GM12864 (cell line): ENCODE results near the gene GABPB1.

Experiments
- DNase-seq: peaks from one replicate; pipeline ENCODE4 v3.0.0-alpha.2; 2011; ENCODE audit warnings: low read depth
- H3K4me3 ChIP-seq: 2 replicates; pipeline ENCODE4 v1.5.1; 2011; ENCODE audit warnings: mild to moderate bottlenecking, low read depth, low read length, control low read depth
- CTCF ChIP-seq: IDR thresholded peaks from 2 replicates; pipeline ENCODE4 v1.5.1; 2011; ENCODE audit warnings: low read depth, mild to moderate bottlenecking, moderate library complexity, low read length, control low read depth, inconsistent platforms; ENCODE audit errors: missing control alignments

Gene GABPB1

GRCh38 chr15:50246631-50247030 lies 108.4 kb downstream of the GABPB1 start:
- TF ChIP-seq CTCF: no peak

GRCh38 chr15:50244959-50245624 lies 109.9 kb downstream of the GABPB1 start:
- no peak for TF ChIP-seq CTCF
- no peak for DNase-seq

More at GRCh38 chr15:50246631-50247030, 108.4 kb downstream of the GABPB1 start:
- DNase-seq: no peak
- H3K4me3 ChIP-seq: no peak overlapping the region

GRCh38 chr15:50244153-50244552 lies 110.8 kb downstream of the GABPB1 start:
- no peak for DNase-seq
- no peak for TF ChIP-seq CTCF
- H3K4me3 ChIP-seq: no peak overlapping the region

More at GRCh38 chr15:50244959-50245624, 109.9 kb downstream of the GABPB1 start:
- H3K4me3 ChIP-seq: no peak overlapping the region

- no peak for DNase-seq
- H3K4me3 ChIP-seq: no peak overlapping the region
- TF ChIP-seq CTCF: no peak
These were observed 113.1 kb downstream of the GABPB1 start for GRCh38 chr15:50241684-50242450.

GRCh38 chr15:50238255-50238654 lies 116.7 kb downstream of the GABPB1 start:
- no peak for DNase-seq
- no peak overlapping the region for H3K4me3 ChIP-seq
- TF ChIP-seq CTCF: no peak

GRCh38 chr15:50236433-50236832 lies 118.6 kb downstream of the GABPB1 start:
- no peak overlapping the region for H3K4me3 ChIP-seq
- no peak for DNase-seq
- TF ChIP-seq CTCF: no peak
